GM12874 (cell line): ENCODE data around the gene WDR89.

ENCODE experiments used
- TF ChIP-seq, protein P1 (sequence below): IDR thresholded peaks from 2 replicates; pipeline ENCODE4 v1.5.1; 2011; ENCODE audit warnings: low read depth, mild to moderate bottlenecking, control low read depth, low read length, moderate library complexity; ENCODE audit not compliant: insufficient read depth

WDR89 gene, protein sequence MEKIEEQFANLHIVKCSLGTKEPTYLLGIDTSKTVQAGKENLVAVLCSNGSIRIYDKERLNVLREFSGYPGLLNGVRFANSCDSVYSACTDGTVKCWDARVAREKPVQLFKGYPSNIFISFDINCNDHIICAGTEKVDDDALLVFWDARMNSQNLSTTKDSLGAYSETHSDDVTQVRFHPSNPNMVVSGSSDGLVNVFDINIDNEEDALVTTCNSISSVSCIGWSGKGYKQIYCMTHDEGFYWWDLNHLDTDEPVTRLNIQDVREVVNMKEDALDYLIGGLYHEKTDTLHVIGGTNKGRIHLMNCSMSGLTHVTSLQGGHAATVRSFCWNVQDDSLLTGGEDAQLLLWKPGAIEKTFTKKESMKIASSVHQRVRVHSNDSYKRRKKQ

DNA sequence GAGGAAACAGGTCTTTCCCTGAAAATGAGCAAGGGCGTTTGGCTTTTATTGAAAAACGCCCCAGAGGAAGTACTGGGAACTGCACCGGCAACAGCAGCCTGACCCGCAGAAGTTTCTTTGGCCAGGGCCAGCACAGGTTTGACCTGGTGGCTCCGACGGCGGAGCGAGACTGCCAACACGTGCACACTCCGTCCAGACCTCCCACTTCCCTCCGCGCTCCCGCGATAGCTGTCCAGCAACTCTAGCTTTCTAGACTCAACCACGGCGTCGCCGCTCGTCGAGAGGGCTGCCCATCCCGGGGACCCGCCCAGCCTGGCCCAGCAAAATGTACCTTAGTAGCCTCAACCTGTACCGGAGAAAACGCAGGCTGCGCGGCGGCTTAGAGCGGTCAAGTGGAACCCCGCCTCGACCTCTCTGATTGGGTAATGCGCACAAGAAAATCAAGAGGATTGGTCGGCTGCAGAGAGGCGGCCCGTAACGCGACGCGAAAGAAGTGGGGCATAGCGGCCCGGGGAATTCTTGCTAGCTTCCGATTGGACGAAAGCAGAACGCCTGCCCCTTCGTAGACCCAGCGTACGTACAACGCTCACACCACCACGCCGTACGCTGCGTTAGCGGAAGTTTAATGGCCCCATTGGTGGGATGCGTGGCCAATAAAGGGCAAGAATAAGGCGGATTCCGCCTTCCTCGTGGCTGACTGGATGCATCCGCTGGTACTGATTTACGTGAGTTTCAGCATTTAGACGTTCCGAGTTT lies at the start of gene WDR89:
WDR89 (minus strand) TSS at position 399 of the 756 bp plus-strand sequence. CDS start 41,929 bp downstream, outside the sequence.
- TF ChIP-seq, protein P1, sequence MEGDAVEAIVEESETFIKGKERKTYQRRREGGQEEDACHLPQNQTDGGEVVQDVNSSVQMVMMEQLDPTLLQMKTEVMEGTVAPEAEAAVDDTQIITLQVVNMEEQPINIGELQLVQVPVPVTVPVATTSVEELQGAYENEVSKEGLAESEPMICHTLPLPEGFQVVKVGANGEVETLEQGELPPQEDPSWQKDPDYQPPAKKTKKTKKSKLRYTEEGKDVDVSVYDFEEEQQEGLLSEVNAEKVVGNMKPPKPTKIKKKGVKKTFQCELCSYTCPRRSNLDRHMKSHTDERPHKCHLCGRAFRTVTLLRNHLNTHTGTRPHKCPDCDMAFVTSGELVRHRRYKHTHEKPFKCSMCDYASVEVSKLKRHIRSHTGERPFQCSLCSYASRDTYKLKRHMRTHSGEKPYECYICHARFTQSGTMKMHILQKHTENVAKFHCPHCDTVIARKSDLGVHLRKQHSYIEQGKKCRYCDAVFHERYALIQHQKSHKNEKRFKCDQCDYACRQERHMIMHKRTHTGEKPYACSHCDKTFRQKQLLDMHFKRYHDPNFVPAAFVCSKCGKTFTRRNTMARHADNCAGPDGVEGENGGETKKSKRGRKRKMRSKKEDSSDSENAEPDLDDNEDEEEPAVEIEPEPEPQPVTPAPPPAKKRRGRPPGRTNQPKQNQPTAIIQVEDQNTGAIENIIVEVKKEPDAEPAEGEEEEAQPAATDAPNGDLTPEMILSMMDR, result peak; percentile 87

DNA sequence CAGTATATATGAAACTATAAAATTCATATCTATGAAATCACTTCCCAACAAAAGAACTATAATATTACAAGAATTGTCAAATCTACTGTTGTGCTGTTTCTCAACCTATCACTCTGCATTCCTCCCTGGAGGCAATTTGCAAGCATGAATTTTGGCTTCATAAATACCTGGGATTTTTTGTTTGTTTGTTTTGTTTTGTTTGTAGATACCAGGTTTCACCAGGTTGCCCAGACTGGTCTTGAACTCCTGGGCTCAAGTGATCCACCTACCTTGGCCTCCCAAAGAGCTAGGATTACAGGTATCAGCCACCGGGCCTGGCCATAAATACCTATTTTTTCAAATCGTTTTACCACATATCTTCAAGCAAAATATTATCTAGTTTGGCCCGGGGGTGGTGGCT lies 47.5 kb upstream of the WDR89 start:
- TF ChIP-seq, protein P1, result no peak

DNA sequence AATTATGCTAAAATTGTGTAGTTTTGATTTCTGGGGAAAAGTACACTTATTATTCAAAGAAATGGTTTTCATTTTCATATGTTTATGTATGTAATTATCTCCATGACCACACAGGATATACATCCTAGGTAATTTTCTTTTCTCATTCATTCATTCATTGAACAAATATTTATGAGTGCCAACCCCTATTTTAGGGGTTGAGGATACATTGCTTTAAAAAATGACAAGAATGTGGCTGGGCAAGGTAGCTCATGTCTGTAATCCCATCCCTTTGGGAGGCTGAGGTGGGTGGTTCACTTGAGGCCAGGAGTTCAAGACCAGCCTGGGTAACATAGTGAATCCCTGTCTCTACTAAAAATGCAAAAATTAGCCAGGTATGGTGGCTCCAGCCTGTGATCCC lies 45.3 kb upstream of the WDR89 start:
- TF ChIP-seq, protein P1, result no peak

DNA sequence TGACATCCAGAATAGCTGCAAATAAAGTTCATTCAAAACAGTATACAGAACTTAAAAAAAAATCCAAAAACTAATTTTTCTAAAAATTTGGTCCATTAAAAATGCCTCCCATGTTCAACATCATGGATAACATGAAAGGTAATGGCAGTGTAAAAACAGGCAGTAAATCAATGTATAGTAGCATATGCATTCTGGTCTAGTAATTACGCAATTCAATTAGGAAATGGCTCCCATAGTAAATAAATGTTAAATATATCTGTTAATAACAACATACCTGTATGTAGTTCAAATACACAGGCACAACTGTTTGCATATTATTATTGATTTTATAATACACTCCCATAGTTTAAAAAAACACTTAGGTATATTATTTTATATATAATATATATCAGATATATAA lies 43.7 kb upstream of the WDR89 start:
- TF ChIP-seq, protein P1, result no peak

DNA sequence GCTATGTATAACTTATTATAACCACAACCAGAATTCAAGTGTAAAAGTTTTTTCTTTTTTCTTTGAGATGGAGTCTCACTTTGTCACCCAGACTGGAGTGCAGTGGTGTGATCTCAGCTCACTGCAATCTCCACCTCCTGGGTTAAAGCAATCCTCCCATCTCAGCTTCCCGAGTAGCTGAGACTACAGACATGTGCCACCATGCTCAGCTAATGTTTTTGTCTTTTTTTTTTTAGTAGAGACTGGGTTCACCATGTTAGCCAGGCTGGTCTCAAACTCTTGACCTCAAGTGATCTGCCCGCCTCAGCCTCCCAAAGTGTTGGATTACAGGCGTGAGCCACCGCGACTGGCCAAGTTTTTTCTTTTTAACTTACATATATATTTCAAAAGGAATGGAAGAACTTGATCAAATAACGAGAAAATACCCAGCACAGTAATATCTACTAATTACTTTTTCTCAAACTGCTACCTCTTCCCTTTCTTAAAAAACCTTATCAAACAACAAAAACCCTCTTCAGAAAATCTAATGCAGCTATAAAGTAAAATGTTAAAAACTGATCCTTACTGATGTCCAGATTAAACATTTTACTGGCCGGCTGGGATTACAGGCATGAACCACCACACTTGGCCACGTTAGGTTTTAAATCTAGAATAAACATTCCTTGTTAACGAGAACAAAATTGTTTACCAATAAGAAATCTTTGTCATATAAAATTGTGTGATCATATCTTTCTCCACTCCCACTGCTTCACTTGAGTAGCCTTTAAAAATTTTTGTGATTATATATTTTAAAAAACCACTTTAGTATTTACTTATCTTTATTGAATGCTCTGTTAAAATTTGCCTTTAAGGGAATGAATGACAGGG lies 41.3 kb upstream of the WDR89 start:
- TF ChIP-seq, protein P1, result no peak

DNA sequence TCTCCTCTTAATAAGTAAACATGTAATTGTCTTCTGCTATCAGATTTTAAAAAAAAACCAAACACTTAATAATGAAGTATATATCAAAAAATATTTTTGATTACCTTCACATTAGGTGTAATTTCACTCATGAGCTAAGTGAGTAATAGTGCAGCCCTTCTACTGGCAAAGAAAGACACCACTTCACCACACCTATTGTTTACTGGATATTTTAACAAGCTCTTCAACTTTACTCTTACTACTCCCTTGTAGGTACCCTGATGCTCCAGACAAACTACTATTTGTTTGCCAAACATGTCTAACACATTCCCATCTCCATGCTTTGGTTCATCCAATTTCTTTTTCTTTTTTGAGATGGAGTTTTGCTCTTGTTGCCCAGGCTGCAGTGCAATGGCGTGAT lies 36.9 kb upstream of the WDR89 start:
- TF ChIP-seq, protein P1, result no peak

DNA sequence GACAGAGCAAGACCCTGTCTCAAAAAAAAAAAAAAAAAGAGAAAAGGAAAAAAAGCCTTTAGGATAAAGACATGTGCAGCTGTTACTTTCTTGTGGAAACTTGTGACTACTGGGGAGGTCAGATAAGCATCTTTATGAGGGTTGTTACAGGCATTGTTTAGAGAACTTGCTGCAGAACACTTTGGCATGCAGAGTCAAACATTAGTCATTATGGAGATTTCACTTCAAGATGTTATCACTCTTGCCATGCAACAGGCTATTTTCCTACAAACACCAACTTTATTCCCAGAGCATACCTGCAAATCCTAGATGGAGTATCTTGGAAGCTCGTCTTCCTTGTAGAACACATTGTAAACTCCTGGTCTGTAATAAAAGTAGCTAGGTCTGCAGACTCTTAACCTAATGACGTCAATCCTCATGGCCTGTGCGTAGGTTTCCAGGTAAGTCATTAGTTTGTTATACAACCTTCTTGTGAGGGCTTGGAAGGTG lies 36.3 kb upstream of the WDR89 start:
- TF ChIP-seq, protein P1, result no peak
